Right ventricle myocardium inferior (tissue), 1 donor: ENCODE results near the gene PRDM2. TPM values are rescaled to one million over a fixed set of nuclear protein-coding genes. Genes with fewer than 3 reads are reported as not detected.

Experiments used
- ATAC-seq: fragments of 200-7000 bp; cut with Tn5 transposase; one replicate; pipeline ENCODE4 v1.9.1; 2020; ENCODE audit warnings: mild to moderate bottlenecking, moderate library complexity
- DNase-seq: peaks from one replicate; pipeline ENCODE4 v3.0.0; 2021; ENCODE audit errors: missing footprints
- intact Hi-C: fragments of 100-400 bp; cut with DNase I; formaldehyde crosslinking; loops from one replicate; pipeline ENCODE4 v1.11.0; 2022
- total RNA-seq: library from RNA; stranded (reverse); fragmentation: NEBNext Ultra II Directional; extraction: Animal tissue kit (Norgen Biotek cat#: 25700); gene quantifications from one replicate; pipeline ENCODE4 v1.2.1, GENCODE V29; 2021
- donor health status: DM: no; HTN: yes; CAD: no; lungs with severe emphysema.

The PRDM2 gene
- total RNA-seq, 1 donor from 2014 or later = 33.7 TPM

GRCh38 chr1:13801232-13801631, 101.2 kb downstream of the PRDM2 start:
- DNase-seq (no peak), ATAC-seq (peak; percentile 37)
- intact Hi-C loops = no loop called here

GRCh38 chr1:13801655-13802486, 101.9 kb downstream of the PRDM2 start:
- DNase-seq (no peak), ATAC-seq (no peak)
- intact Hi-C loops = no loop called here

DNA sequence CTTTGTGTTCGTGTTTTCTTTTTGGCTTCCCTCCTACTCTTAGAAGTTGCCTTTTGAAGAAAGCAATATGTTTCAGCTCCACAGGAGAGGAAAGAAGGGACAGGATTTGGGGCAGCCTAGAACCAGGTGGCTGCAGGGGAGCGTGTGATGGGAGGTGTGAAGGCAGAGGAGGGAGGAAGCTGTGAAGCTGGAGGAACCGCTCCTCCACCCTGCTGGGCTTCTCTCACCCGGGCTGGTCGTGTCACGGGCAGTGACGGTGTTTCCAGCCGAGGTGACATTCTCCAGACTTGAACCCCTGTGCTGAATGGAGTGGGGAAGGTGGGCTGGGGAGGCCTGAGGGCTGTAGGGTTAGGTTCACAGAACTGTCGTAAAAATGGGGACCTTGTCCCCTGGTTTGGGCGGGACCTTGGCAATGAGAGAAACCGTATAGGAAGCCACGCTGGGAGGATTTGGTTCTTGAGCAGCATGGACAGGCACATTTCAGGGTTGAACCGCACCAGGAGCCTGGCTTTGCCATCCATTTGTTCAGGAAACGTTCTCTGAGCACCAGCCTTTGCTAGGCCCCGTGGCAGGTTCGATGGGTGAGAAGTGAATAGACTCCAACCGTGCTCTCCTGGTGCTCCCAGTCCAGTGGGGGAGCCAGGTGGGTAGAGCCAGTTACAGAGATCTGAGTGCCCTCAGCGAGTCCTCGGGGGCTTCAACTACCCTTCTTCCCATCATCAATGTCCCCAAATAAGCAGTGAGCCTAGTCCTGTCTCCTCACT, 103.0 kb downstream of the PRDM2 start:
- ATAC-seq = no peak
- DNase-seq = no peak
- intact Hi-C loops = no loop called here

DNA sequence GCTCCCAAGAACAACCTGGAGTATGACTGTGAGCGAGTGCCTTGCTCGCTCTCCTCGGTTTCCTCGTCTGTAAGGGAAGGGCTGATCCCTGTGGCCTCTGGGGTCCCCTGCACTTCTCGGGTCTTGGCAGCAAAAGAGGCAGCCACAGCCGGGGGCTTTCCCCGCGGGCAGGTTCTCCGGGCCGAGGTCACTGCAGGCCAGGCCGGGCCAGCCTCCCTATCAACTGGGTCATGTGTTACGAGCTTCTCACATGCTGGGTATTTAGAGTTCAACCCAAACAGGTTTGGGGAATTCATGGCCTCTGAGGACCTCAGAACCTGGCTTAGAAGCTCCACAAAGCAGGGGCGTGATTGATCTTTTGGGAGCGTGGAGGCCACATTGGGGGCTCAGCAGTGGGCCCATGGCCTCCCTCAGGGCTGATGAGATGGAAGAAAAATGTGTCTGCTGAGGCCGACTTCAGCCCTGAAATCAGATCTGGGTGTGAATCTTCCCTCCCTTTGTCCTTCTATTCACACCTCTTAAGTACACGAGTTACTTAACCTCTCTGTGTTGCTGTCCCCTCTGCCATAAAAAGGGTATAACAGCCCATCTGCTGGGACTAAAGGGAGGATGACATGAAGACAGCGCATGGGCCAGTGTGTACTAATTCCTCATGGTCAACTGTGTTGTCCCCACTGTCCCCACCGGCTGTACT, 103.7 kb downstream of the PRDM2 start:
- ATAC-seq (no peak), DNase-seq (no peak)
- intact Hi-C loops = no loop called here

- no peak for ATAC-seq
- intact Hi-C loops = no loop called here
Observed at GRCh38 chr1:13804240-13804633, 104.2 kb downstream of the PRDM2 start.

DNA sequence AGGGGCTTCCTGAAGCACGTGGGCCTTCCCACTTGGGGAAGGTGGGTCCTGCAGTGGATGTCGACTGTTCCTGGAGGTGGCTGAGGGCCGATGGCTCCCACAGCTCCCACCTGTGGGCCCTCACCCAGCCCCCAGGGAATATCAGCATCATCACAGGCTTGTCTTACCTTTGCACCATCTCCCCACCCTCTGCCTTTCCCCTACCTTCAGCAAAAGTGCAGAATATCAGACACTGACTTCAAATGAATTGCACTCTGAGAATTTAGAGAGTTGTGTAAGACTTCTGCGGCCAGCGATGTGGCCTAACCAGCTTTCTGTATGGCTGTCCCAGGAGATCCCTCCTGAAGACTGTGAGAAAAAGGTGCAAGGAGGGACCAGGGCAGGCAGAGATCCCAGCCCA, 105.4 kb downstream of the PRDM2 start:
- intact Hi-C loops = no loop called here
- no peak for ATAC-seq
- DNase-seq = no peak

More at GRCh38 chr1:13804240-13804633, 104.2 kb downstream of the PRDM2 start:
- no peak for DNase-seq

DNA sequence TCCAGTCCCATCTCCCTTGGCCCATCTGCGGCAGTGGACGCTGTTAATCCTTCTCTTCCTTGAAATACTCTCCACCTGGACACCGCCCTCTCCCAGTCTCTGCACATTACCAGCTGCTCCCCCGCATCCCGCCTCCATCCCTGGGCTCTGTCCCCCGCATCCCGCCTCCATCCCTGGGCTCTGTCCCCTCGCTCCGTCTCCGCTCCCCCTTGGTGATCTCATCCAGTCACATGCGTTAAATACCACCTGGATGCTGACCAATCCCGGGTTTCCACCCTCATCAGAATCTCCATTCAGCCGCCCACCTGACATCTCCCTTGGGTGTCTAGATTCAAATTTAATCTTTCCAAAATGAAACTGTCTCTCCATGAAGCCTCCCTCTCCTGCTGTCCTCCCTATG, 106.1 kb downstream of the PRDM2 start:
- ATAC-seq (no peak), DNase-seq (no peak)
- intact Hi-C loops = no loop called here

GRCh38 chr1:13807209-13807608, 107.2 kb downstream of the PRDM2 start:
- intact Hi-C loops = no loop called here
- ATAC-seq (no peak), DNase-seq (no peak)

DNA sequence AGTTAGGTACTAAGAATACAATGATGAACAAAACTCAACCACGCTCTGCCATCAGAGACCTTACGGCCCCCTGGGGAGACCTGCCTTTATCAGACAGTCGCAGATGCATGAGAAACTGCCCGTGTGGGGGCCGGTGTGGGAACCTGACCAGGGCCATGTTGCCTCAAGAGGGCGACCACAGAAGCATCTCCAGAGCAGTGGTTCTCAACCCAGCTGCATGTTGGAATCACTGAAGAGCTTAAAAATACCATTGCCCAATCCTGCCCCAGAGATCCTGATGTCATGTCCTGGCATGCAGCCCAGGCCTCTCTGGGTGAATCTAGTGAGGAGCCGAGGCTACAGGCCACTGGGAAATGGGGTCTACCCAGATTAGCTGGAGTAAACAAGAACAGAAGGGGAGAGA, 108.7 kb downstream of the PRDM2 start:
- intact Hi-C loops = no loop called here
- ATAC-seq = peak; percentile 57
- peak; percentile 79 for DNase-seq

DNA sequence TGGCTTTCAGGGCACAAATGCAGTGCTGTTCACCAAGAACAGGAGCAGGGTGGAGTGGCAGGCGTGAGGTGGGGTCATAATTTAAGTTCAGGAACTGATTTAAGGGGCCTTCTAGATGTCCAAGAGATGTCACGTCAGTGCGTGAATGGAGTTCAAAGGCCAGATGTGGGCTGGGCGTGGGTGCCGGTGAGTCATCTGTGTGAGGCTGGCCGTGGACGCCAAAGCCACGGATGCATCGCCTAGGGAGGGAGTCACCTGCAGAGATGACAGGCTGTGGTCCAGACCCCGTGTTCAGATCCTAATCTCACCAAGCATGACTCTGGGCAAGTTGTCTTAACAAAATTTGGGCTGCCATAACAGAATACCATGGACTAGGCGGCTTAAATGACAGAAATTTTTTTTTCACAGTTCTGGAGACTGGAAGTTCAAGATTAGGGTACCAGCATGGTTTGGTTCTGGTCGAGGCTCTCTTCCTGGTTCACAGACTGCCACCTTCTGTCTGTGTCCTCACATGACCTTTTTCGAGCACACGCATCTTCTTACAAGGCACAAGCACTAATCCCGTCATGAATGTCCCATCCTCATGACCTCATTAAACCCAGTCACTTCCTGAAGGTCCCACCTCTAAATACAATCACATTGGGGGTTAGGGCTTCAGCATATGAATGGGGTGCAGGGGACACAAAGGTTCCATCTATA, 109.6 kb downstream of the PRDM2 start:
- DNase-seq (no peak), ATAC-seq (no peak)
- intact Hi-C loops = loop anchor here (5.0 kb wide), 1 partner anchor 142 kb away; no protein-coding TSS in a partner anchor

DNA sequence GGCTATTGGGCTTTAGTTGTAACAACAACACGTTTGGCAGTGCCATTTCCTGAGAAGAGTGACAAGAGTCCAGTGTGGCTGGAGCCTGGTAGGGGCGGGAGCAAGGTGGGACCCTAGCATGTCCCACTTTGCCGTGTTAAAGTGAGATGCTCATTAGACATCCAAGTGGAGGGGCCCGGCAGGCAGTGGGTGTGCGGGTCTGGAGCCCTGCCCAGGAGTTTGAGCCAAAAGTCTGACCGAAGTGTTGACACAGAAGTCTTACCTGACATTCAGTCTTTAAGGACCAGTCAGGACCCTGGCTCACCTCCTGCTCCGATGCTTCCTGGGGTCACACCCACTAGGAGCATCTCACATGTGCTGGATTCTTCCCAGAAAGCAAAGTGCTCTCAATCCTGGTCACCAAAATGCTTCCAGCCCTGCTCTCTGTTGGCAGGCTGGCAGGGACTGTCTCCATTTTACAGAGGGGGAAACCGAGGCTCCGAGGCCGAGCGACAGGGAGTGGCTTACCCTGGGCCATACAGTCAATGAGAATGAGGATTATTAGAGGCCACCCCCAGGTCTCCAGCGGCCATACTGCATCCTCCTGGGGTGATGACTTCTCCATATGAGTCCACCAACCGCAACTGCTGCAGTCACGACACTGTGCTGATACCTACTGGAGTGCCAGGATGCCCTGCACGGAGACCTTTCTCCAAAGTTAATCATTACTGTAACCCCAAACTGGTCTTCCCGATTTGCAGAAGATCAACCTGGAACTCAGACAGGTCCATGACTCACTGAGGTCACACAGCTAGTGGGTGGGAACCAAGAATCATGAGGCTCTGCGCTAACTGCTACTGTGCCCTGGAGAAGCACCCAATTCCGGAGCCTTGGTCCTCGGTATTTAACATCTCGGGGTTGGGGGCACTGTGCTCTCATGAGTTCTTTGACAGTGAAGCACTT, 112.7 kb downstream of the PRDM2 start:
- ATAC-seq = no peak
- intact Hi-C loops = loop anchor here (5.0 kb wide), 1 partner anchor 145 kb away; no protein-coding TSS in a partner anchor
- no peak for DNase-seq

DNA sequence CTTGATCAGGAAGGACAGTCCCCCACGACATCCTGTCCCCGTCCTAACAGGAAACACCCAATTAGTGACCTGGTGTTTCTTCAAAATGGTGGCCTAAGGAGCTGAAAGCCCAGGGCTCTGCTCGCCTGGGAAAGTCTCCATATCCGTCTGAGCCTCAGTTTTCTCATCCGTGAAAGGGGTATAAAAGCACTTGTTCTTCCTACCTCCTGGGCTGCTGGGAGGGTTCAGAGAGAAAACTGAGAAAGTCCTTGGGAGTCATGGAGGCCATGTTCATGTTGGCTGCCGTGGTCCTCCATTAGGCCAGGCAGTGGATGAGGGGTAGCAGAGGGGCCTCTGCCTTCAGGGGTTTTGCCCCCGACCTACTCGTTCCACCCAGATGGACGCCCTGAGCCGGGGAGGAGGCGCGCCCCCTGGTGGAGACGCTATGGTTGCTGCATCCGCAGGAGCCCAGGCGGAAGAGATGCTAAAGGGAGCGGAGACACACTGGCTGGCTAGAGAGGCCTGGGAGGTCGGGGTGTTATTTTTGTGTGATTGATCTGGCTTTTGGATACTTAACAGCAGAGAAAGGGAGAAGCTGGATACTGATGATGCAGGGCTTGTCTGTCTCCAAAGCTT, 113.5 kb downstream of the PRDM2 start:
- DNase-seq (no peak), ATAC-seq (no peak)
- intact Hi-C loops = loop anchor here (5.0 kb wide), 1 partner anchor 146 kb away; no protein-coding TSS in a partner anchor

GRCh38 chr1:13814131-13814530, 114.1 kb downstream of the PRDM2 start:
- intact Hi-C loops = loop anchor here (5.0 kb wide), 1 partner anchor 147 kb away; no protein-coding TSS in a partner anchor
- no peak for ATAC-seq
- no peak for DNase-seq

DNA sequence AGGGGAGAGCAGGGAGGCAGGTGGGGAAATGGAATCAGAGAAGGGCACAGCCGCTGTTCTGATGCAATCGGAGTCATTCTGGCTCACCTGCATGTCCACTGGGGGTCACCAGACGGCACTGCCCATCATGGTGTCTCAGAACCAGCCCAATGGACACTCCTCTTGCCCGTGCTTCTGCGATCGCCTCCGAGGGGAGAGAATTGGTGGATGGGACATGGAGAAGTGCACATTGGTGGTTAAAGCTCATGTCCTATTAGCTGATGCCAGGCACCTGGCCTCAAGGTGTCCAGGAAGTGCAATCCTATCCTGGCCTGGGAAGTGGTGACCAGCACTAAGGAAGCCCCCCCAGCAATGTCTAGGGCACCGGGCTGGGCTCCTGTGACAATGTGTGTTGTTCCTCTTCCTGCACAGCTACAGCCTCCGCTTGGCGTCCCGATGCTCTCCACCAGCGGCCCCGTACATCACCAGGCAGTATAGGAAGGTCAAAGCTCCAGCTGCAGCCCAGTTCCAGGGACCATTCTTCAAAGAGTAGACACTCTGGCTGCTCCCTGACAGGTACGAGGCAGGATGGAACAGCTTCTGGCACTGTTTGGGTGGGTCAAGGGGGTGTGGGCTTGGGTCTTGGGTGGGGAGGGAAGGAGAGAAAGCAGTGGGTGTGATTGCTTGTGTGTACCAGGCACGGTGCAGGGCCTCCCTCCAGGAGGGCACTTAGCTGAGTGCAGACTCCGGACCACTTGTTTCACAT, 116.2 kb downstream of the PRDM2 start:
- DNase-seq (no peak), ATAC-seq (no peak)
- intact Hi-C loops = no loop called here

DNA sequence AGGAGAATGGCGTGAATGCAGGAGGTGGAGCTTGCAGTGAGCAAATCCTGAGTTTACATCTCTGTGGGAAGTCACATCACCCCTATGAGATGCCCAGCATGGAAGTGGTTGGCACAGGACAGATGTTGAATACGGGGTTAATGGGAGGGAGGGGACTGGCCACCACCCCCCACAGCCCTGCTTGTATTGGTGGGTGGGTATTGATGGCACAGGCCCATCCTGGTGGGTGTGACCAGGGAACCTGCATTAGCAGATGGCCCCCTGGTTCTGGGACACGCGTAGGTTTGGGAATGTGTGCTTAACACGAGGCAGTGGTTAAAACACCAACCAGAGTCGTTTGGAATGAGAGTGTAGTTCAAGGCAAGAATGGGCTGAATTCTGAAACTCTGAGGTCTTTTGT, 117.9 kb downstream of the PRDM2 start:
- ATAC-seq = no peak
- intact Hi-C loops = no loop called here
- DNase-seq = no peak

DNA sequence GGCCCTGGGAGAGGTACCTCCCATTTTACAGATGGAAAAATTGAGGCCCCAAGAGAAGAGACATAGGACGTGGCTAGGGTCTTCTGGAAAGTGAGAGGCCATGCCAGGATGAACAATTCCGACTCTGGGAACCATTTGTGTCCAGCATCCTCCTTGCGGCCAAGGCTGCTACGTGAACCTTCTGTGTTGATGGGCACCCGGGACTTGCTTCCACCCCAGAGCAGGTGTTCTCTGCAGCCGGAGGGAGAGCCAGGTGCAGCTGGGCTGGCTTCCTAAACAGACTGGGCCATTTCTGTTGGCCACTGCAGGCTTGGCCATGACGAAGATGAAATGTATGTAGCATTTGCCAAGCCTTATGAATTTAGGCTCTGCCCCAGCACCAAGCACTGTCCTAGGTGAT, 118.9 kb downstream of the PRDM2 start:
- ATAC-seq = no peak
- intact Hi-C loops = no loop called here
- no peak for DNase-seq

GRCh38 chr1:13819642-13820041, 119.7 kb downstream of the PRDM2 start:
- intact Hi-C loops = loop anchor here (10.0 kb wide), 1 partner anchor 135 kb away; no protein-coding TSS in a partner anchor
- ATAC-seq = no peak
- no peak for DNase-seq
